ENCODE data around the gene MATK.

DNA sequence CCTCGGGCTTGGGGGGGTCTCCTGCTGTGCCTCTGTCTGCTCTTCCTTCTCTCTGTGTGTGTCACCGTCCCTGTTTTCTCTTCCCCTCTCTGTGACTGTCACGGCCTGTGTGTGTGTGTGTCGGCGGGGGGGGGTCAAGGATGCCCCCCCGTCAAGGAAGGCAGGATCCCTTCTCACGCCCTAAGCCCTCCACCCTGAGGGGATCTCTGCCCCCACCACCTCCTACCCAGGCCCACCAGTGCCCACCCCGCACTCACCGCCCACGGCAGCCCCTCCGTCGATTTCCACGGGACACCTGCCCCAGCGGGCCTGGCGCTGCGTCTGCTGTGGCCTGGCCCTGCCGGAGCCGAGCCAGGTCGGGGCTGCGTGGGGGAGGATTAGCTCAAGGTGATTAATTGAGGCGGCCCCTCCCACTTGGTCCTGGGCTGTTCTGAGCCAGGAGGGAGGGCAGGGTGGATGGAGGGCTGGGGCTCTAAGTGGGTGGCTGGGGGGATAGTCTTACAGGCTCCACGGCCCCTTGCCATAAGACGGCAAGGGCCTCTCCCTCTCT is 14.2 kb downstream of the MATK start, which contains the start of gene RAX2:
- TF ChIP-seq CTCF (IDR thresholded peaks at IDR 0.05): no peak
- no peak for TF ChIP-seq POLR2A (IDR thresholded peaks at IDR 0.05)
